ENCODE data around the gene OPN3. TPM values are rescaled to one million over a fixed set of nuclear protein-coding genes. Genes with fewer than 3 reads are reported as not detected.

The OPN3 gene
- total RNA-seq, 4 donors from 2014 or later, result 9.5 to 48.1 (median 14.0) TPM

DNA sequence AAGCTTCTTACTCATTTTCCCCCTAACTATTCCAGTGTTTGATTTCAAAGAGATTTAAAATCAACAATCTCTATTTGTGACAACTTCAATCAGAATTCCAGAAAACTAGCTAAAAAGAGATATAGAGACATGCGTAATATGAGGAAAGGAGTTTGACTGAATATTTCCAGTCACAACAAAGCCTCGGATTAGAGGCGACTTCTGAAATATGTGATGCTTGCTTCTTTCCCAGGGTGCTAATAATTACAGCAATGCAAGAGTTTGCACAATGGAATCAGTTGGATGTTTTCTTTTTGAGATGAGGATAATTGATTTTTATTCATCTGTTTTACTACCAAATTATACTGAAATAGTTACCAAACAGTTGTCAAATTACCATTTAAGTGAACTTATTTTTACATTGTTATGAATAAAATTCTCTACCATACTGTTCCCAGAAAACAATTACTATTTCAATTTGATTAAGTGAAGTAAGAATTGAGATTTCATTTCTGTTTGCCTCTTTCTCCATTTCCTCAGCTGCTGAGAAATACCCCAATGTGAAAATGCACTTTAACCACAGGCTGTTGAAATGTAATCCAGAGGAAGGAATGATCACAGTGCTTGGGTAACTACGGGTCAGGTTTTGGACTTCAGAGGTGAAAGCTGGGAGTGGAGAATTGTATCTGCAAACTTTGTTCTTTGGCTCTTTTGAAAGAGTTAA is 79.9 kb downstream of the OPN3 start:
- TF ChIP-seq, protein P1, sequence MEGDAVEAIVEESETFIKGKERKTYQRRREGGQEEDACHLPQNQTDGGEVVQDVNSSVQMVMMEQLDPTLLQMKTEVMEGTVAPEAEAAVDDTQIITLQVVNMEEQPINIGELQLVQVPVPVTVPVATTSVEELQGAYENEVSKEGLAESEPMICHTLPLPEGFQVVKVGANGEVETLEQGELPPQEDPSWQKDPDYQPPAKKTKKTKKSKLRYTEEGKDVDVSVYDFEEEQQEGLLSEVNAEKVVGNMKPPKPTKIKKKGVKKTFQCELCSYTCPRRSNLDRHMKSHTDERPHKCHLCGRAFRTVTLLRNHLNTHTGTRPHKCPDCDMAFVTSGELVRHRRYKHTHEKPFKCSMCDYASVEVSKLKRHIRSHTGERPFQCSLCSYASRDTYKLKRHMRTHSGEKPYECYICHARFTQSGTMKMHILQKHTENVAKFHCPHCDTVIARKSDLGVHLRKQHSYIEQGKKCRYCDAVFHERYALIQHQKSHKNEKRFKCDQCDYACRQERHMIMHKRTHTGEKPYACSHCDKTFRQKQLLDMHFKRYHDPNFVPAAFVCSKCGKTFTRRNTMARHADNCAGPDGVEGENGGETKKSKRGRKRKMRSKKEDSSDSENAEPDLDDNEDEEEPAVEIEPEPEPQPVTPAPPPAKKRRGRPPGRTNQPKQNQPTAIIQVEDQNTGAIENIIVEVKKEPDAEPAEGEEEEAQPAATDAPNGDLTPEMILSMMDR (IDR thresholded peaks at IDR 0.05; ENCODE audit: low read depth), result no peak

DNA sequence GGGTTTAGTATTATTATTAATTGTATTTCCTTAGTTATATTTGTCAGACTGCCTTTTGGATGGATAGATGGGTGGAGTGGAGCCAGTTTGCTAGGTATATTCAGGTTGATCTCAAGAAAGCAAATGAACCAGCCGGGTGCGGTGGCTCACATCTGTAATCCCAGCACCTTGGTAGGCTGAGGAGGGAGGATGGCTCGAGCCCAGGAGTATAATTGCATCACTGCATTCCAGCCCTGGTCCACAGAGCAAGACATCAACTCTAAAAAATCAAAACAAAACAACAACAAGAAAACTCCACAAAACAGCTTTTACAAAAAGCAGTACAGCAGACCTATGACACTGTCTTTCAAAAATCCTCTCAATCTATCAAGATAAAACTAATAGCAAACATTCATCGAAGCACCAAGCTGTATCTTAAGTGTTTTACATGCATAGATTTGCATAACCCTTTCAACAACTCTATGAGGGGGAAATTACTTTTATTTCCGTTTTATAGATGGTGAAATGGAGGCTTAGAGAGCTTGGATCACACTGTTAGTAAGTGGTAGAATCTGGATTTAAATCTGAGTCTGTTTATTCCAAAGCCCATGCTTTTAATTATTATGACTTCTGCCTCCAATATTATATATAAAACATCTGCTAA is 82.5 kb downstream of the OPN3 start:
- TF ChIP-seq, protein P1 (IDR thresholded peaks at IDR 0.05; ENCODE audit: low read depth), result no peak

DNA sequence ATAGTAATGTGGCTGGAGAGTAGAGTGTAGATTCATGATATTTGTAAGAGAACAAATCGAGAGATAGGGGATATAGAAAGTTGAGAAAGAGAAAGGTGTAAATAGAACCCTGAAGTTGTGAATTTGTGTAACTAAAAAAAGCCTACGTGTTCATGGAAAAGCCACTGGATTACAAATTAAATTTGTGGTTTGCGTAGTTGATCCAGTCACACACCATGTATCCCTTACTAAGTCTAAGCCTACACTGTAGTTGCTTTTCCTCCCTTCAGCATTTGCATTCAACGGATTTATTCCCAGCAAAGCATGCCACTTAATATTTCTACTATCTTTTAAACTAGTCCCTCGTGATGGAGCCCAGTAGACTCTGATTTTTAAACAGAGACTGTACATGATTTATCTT is 83.1 kb downstream of the OPN3 start:
- TF ChIP-seq, protein P1 (IDR thresholded peaks at IDR 0.05; ENCODE audit: low read depth), result no peak

DNA sequence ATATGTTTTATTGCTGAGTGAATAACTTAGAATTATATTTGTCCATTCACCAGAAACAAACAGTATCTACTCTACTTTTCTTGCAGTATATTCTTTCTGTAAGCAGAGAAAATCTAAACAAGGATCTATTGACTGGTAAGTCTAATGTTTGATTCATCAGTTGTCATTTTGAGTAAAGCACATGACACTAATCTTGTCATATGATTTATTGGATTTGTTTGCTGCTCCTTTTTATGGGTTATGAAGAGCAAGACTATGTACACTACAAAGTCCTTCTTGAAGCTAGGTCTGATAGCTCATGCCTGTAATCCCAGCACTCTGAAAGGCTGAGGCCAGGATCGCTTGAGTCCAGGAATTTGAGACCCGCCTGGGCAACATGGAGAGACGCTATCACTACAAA is 84.6 kb downstream of the OPN3 start:
- TF ChIP-seq, protein P1 (IDR thresholded peaks at IDR 0.05; ENCODE audit: low read depth), result no peak

DNA sequence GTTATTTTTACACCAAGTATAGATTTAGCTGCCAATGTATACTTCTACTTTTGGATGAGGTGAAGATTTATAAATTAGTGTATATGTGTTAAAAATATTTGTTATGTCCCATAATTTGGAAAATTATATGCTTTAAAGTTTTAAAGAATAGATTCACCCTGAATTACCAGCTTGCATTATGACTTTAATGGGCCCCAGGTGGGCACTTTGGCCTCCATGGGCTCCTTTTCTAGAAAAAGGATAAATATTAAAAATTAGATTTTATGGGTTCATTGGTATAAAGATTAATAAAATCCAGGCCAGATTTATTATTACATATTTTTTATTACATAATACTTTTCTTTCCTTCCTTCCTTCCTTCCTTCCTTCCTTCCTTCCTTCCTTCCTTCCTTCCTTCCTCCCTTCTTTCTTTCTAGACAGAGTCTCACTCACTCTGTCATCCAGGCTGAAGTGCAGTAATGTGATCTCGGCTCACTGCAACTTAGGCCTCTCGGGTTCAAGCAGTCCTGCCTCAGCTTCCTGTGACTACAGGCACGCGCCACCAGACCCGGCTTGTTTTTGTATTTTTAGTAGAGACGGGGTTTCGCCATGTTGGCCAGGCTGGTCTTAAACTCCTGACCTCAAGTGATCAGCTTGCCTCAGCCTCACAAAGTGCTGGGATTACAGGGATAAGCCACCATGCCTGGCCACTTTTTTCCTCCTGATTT is 86.1 kb downstream of the OPN3 start:
- TF ChIP-seq, protein P1 (IDR thresholded peaks at IDR 0.05; ENCODE audit: low read depth), result no peak

DNA sequence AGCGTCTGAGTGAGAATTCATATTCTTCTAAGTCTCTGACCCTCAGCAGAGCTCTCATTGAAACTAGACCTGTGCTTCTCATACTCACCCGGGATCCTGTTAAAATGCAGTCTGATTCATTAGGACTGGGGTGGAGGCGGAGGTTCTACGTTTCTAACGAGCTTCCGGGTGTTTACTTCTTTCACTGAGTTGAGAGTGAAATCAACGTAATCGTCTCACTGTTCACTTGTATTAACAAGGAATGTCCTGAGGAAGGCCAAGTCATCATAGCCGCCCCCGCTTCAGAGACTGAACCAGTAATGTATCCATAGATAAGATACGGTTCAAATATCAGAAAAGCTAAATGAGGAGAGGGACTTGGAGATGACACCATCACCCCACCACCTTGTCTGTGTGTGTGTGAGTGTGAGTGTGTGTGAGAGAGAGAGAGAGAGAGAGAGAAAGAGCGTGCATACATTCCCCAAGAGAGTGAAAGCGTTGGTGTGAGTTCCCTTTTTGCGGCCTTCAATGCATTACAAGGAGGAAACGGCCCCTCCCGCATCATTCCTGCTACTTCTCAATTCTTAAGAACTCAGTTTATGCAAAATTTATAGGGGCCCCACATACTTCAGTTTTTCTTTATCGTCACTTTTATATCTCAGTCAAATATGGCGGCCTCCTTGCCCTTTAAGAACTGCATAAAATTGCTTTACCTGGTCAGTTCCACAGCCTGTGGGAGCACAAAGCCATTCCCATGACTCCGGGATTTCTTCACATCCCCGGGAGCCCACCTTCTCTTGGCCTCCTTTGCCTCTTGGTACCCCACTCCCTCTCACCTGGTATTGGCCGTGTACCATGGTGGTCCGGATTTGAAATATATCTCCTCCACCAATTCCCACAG is 88.2 kb downstream of the OPN3 start:
- TF ChIP-seq, protein P1 (IDR thresholded peaks at IDR 0.05; ENCODE audit: low read depth), result no peak

Data from subcutaneous adipose tissue (tissue), 4 donors.